Stimulated activated CD8-positive, alpha-beta memory T cell treated with anti-CD3 and anti-CD28 coated beads, Interleukin-2, amount 100 ng/mL, for 1 hour (primary cell): Measurements from ENCODE around the gene TMEM114.

Experiments used
- DNase-seq, 2 donors: peaks; one replicate each; pipeline ENCODE4 v3.0.0-alpha.2; 2020; ENCODE audit warnings: low read depth in 2 of 2

Gene TMEM114

DNA sequence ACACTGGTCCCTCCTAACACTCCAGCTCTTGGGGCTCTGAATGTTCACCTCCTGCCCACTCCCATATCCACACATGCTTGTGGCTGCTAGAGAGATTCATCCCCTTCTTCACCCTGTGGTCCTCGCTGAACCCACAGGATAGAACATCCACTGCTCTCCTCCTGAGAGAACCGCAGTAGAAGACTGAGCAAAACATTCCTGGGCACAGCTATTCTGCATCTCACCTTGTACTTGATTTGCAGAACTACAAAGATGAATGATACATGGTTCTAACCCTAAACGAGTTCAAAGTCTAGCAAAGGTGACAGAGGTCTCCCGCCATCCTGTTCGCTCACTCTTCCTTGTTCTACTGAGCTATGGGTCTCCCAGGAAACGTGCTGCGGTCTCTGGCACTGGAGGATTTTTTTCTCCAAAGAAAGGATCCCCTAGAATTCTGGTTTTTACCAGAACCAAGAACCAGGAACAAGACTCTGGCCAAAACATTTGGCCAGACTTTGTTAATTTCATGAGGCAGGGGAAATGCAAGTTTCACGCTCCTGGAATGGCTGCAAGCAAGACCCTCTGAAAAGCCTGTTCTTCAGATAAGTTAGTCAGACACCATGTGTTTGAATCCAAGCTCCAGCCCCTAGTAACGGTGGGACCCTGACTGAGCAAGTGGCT is 39.5 kb downstream of the TMEM114 start:
- no peak for DNase-seq

GRCh38 chr16:8549843-8550412 is 40.4 kb downstream of the TMEM114 start:
- DNase-seq = no peak

DNA sequence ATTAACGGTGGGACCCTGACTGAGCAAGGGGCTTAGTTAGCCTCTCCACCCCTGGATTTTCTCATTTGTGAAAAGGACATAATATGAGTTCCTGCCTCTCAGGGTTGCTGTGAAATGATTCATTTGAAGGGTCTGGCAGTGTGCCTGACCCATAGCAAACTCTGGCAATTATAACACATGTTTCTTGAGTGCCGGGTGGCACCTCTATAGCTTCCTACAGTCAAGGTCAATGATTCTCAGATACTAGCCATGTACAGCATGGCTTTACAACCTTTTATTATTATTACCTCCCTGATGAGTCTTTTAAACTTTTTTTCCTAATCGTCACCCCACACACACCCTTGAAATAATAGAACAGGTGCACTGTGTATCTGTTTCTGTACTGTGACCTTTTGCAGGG is 42.1 kb downstream of the TMEM114 start:
- DNase-seq = no peak

DNA sequence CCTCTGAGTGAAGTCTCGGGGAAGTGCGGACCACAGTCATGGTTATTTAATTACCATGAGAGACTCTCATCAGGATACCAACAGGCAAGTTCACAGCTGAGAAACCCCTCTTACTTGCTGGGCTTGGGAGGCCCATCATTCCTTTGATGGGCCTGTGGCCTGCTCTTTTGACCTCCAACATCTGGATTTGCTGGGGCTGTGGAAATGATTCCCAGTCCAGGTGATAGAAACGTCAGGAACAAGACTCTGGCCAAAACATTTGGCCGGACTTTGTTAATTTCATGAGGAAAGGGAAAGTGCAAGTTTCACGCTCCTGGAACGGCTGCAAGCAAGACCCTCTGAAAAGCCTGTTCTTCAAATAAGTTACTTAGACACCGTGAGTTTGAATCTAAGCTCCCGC is 42.5 kb downstream of the TMEM114 start:
- no peak for DNase-seq

DNA sequence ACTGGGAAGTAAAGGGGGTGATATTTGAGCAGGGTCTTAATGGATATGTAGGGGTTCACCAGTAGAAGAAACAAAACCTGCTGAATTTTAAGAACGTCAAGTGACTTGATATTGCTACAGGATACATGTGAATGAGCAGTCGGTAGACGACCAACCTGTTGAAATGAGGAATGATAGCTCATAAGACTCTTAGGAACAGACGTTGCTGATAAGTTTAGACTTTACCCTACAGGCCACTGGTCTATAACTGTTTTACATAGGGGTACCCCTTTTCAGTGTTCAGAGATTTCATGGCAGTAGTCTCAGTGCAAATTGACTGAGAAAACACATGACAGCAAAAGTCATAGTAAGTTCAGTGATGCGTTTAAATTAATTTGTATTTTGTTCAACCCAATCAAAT is 45.9 kb downstream of the TMEM114 start:
- DNase-seq = no peak

- no peak for DNase-seq
These were observed 47.1 kb downstream of the TMEM114 start for GRCh38 chr16:8543258-8543657.

GRCh38 chr16:8542393-8542792 is 47.9 kb downstream of the TMEM114 start:
- no peak for DNase-seq

DNA sequence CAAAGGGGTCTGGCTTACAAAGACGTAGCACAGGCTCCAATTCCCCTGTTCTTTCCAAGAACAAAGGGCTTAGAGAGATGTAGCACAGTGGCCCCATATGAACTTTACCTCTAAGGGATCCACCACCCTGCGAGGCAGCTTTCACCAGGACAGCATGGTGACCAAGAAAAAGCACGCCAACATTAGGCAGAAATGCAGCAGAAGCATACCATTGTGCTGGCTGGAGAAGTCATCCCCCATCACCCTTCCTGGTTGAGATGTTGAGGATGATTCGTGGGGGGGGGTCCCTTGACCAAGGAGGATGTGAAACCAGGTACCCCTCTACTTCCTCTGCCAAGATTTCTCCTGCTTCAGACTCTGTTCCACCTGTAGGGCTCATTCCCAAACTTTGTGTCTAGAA is 48.4 kb downstream of the TMEM114 start:
- no peak for DNase-seq

- DNase-seq = no peak
These were observed 52.5 kb downstream of the TMEM114 start for GRCh38 chr16:8537691-8538342.

- no peak for DNase-seq
These were observed 56.8 kb downstream of the TMEM114 start for GRCh38 chr16:8533509-8533908.

GRCh38 chr16:8530752-8531384 is 59.4 kb downstream of the TMEM114 start:
- DNase-seq = no peak

DNA sequence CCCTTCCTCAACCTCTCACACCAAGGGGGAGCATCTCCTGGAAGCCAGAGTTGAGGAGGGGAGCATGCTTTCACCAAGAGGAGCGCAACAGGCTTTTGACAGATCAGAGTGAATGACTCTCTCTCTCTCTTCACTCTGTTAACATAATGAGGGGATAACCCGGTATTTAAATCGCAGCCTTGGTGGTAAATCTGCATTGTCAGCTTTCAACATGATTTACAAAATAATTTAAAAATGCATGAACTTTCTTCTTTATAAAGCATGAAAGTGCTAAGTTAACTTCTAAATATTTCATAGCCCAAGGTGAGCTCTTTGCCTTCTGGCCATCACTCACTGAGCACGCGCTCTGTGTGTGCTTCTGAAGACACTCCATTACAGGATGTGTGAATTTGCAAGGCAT is 61.8 kb downstream of the TMEM114 start:
- no peak for DNase-seq

DNA sequence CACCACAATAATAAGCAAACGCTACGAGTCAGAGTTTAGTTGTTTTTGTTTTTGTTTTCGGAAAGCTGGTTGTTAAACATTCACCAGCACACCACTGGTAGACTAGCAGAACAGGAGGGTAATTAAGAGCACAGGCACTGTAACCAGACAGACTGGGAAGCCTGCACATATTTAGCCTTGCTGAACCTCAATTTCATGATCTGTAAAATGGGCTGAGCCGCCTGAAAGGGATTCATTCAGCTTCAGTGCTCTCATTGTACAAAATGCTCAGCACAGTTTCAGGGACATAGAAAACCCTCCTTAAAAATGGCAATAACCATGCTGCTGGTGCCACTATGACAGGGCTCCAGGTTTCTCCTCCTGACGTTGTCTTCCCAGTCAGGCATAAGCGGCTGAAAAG is 66.4 kb downstream of the TMEM114 start:
- DNase-seq = no peak

- no peak for DNase-seq
These were observed 67.6 kb downstream of the TMEM114 start for GRCh38 chr16:8522757-8523156.

- DNase-seq = no peak
These were observed 70.7 kb downstream of the TMEM114 start for GRCh38 chr16:8519643-8520042.
